NCI-H2171 treated with DMSO at 0.1 percent for 48 hours (cell line): ENCODE measurements around the gene SMC2.

Experiments
- DNase-seq: peaks from one replicate; lab custom pipeline; 2025; lab: John Stamatoyannopoulos, UW

Gene SMC2

DNA sequence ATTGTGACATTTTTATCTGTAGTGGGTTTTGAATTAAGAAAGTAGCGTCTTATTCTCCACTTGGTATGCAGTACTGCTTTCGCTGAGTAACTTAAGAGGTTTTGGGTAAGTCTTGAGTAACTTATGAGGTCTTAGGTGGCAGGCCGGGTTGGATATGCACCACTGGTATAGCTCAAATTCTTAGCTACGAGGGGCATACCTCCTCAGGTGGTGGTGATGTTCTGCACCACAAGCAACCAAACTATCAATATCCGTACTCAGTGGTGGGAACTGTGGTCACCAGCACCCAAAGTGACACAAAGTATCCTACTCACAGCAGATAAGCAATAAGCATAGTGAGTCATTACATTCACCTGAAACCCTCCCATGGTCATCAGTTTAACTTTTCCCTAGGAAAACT lies 13.7 kb downstream of the SMC2 start:
- no peak for DNase-seq

DNA sequence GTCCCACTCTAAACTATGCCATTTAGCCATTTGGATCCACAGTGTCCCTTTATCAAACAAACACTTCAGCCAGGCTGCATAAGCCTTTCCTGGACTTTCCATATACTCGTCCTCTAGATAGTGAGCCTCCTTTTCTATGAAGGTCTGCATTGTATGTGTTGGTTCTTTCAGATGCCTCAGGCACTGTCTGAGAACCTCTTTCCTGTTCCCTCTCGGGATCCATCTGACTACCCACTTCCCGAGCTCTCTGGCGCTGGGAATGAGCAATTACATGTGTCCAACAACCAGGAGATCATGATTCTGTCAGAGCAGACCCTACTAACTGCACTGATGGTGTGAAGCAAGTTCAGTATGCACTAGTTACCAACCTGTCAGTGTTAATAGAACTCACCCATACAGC lies 14.2 kb downstream of the SMC2 start:
- DNase-seq: no peak

- DNase-seq: no peak
Observed at GRCh38 chr9:104110509-104110908, 16.4 kb downstream of the SMC2 start.

DNA sequence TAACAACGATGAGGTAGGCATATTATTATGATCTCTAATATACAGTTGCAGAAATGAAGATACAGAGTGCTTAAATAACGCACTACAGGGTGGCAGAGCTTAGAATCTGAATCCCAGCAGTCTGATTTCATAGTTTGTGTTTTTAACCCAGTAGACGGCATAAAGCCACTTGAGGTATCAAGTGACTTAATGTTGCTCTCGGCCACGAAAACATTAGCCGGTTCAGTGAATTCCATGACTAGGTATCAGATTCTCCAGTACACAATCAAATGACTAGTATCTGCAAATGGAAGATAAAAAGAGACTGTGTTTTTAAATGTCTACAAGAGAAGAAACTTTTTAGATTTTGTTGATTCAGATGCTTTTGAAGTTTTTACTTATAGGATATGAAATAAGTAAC lies 24.8 kb downstream of the SMC2 start:
- DNase-seq: peak; percentile 89

- DNase-seq: no peak
Observed at GRCh38 chr9:104121022-104121421, 26.9 kb downstream of the SMC2 start.

DNA sequence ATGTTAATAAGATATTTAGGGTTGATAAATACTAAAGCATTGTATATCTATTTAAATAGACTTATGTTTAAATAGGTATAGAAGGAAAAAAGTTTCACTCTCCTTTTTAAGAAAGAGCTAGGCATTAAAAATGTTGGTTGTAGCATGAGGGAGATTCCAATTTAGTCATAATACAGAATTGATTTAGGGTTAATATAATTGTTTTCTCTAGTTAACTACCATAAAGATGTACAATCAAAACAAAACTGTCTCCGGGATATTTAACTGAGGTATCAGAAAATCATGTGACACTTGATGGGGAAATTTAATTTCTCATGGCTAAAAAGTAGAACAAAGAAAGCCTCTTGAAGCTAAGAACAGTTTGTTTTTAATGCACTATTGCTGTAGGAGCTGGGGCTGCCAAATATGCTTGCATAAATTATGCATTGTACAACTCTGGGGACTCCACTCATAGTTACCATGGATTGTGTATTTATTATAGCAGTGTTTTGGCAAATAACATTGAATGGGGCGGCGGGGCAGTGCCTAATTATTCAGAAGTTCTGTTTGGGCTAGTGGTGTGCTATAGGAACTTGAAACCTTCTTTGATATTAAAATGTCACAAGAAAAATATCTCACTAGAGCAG lies 44.2 kb downstream of the SMC2 start:
- no peak for DNase-seq

GRCh38 chr9:104142799-104143549 lies 48.9 kb downstream of the SMC2 start:
- no peak for DNase-seq

DNA sequence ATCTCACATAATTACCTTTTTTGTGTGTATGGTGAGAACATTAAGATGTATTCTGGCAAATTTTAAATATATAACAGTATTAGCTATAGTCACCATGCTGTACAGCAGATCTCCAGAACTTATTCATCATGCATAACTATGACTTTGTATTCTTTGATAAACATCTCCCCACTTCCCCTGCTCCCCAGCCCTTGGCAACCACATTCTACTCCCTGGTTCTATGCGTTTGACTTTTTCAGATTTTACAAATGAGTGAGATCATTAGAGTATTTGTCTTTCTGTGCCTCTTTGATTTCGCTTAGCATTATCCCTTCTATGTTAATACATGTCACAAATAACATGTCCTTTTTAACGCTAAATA lies 49.4 kb downstream of the SMC2 start:
- DNase-seq: no peak

GRCh38 chr9:104144336-104144735 lies 50.2 kb downstream of the SMC2 start:
- DNase-seq: no peak

GRCh38 chr9:104173067-104173466 lies 79.0 kb downstream of the SMC2 start:
- no peak for DNase-seq

- DNase-seq: peak; percentile 26
Observed at GRCh38 chr9:104177003-104177611, 83.0 kb downstream of the SMC2 start.

DNA sequence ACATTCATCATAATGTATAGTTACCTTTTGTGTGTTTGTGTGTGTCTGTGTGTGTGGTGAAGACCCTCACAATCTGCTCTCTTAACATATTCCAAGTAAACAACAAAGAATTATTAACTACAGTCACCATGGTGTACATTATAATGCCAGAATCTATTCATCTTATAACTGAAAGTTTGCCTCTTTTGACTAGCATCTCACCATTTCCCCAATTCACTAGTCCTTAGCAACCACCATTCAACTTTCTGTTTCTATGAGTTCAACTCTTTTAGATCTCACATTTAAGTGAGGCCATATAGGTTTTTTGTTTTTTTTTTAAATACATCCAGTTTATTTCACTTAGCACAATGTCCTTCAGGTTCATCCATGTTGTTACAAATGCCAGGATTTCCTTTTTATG lies 83.6 kb downstream of the SMC2 start:
- no peak for DNase-seq
